ENCODE measurements around the gene KCNG2.

KCNG2 gene

GRCh38 chr18:79781331-79781941, 16.3 kb upstream of the KCNG2 start:
- no peaks in the 10 kb centered on the region for H4K20me1 ChIP-seq (ENCODE audit: insufficient read depth, low read length)
- no peak overlapping the region for H3K9ac ChIP-seq (ENCODE audit: low read length)
- H3K9me2 ChIP-seq (ENCODE audit: low read depth, low read length): no peaks in the 10 kb centered on the region
- peaks cover 6% of the 10 kb centered on the region; the same call in 1 of the 2 replicates for H3K27me3 ChIP-seq (ENCODE audit: insufficient read depth, low read length)
- peaks cover 15% of the 10 kb centered on the region for H3K4me1 ChIP-seq (ENCODE audit: insufficient read depth, low read length, severe bottlenecking)
- H3K4me2 ChIP-seq (ENCODE audit: low read length): no peak overlapping the region
- no peak overlapping the region for H2AFZ ChIP-seq (ENCODE audit: low read length)
- TF ChIP-seq EZH2 (IDR thresholded peaks at IDR 0.05; ENCODE audit: borderline replicate concordance, low read length): no peak
- no peak for TF ChIP-seq CTCF (IDR thresholded peaks at IDR 0.05; ENCODE audit: low read length)
- H3K79me2 ChIP-seq (ENCODE audit: insufficient read depth, low read length): no peaks in the 10 kb centered on the region
- H3K4me3 ChIP-seq (ENCODE audit: low read depth, low read length, poor library complexity, severe bottlenecking): no peak overlapping the region
- H3K36me3 ChIP-seq (ENCODE audit: insufficient read depth, low read length): no peaks in the 10 kb centered on the region
- no peaks in the 10 kb centered on the region for H3F3A ChIP-seq (ENCODE audit: insufficient read depth, low read length)
- no peak overlapping the region for H3K27ac ChIP-seq (ENCODE audit: low read depth, low read length, poor library complexity, severe bottlenecking)
- H3K9me3 ChIP-seq (ENCODE audit: low read length): no peaks in the 10 kb centered on the region

DNA sequence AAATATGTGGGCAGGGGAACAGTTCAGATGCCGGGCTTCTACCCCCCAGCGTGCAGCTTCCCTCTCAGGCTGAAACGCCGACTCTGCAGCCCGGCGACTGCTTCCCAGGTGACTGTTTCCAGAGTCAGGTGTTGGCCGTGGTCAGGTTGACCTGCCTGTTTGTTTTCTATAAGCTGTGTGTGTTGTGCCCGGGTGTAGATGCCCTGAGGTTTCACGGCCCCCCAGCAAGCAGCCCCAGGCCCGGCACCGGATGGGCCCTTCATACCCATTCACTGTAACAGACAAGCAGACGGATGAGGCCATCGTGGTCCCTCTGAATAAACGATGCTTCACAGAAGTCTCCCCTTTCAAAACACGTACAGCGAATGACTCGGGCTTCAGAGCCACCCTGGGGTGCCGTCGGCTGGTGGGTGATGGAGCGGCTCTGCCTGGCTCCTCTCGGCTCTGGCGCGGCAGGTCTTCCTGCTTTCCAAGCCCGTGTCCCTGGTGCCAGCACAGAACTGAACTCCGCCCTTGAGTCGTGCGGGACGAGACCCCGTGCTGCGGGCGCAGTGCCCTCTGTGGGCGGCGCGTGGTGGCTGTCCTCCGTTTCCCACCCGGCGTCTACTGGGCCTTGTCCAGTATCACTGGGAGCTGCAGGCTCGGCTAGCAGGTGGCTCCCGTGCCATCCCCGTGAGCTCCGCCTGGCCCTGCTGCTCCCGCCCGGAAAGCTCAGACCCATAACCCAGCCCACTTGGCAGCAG, 15.0 kb upstream of the KCNG2 start:
- no peaks in the 10 kb centered on the region for H3K79me2 ChIP-seq (ENCODE audit: insufficient read depth, low read length)
- no peaks in the 10 kb centered on the region for H4K20me1 ChIP-seq (ENCODE audit: insufficient read depth, low read length)
- no peaks in the 10 kb centered on the region for H3K9me3 ChIP-seq (ENCODE audit: low read length)
- no peaks in the 10 kb centered on the region for H3K9me2 ChIP-seq (ENCODE audit: low read depth, low read length)
- H2AFZ ChIP-seq (ENCODE audit: low read length): no peak overlapping the region
- H3K4me1 ChIP-seq (ENCODE audit: insufficient read depth, low read length, severe bottlenecking): peaks cover 15% of the 10 kb centered on the region
- no peaks in the 10 kb centered on the region for H3K36me3 ChIP-seq (ENCODE audit: insufficient read depth, low read length)
- H3K4me2 ChIP-seq (ENCODE audit: low read length): no peak overlapping the region
- TF ChIP-seq CTCF (IDR thresholded peaks at IDR 0.05; ENCODE audit: low read length) (no peak), EZH2 (IDR thresholded peaks at IDR 0.05; ENCODE audit: borderline replicate concordance, low read length) (no peak)
- peaks cover 12% of the 10 kb centered on the region; the same call in 1 of the 2 replicates for H3K27me3 ChIP-seq (ENCODE audit: insufficient read depth, low read length)
- H3K9ac ChIP-seq (ENCODE audit: low read length): no peak overlapping the region
- H3K4me3 ChIP-seq (ENCODE audit: low read depth, low read length, poor library complexity, severe bottlenecking): no peak overlapping the region
- no peak overlapping the region for H3K27ac ChIP-seq (ENCODE audit: low read depth, low read length, poor library complexity, severe bottlenecking)
- H3F3A ChIP-seq (ENCODE audit: insufficient read depth, low read length): no peaks in the 10 kb centered on the region

DNA sequence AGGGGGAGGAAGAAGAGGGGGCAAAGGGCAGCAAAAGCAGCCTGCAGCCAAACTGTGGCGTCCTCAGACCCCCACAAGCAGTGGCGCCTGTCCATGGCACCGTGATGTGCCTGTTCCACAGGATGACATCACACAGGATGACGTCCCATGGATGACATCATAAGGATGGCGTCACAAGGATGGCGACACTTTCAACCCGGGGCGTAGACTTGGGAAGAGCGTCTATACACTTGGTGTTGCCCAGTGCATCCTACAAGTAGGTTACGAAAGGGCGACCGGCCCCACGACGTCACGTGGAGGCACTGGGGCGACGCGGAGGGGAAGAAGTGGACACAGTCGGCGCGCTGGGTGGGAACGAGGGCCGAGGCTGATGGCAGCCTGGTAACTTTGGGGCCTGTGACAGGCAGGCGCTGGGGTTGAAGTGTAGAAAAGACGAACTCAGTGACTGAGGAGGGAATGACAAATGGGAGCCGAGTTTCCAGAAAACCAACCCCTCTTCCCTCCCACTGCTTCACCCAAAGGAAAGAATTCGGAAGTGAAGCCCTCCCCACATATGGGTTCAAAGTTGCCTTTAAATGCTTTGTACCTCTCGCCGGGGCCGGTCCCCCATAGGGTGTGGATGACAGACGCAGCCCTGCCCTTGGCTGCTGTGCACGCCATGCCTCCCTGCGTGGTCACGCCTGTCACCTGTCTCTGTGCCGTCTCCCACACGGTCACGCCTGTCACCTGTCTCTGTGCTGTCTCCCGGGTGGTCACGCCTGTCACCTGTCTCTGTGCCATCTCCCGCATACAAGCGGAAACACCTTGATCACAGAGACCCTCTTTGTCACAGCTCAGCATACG, 13.4 kb upstream of the KCNG2 start:
- TF ChIP-seq EZH2 (IDR thresholded peaks at IDR 0.05; ENCODE audit: borderline replicate concordance, low read length) (no peak), CTCF (IDR thresholded peaks at IDR 0.05; ENCODE audit: low read length) (no peak)
- peaks cover 15% of the 10 kb centered on the region for H3K4me1 ChIP-seq (ENCODE audit: insufficient read depth, low read length, severe bottlenecking)
- H3K9me3 ChIP-seq (ENCODE audit: low read length): no peaks in the 10 kb centered on the region
- no peaks in the 10 kb centered on the region for H3F3A ChIP-seq (ENCODE audit: insufficient read depth, low read length)
- H3K27me3 ChIP-seq (ENCODE audit: insufficient read depth, low read length): peaks cover 12% of the 10 kb centered on the region; the same call in 1 of the 2 replicates
- H4K20me1 ChIP-seq (ENCODE audit: insufficient read depth, low read length): no peaks in the 10 kb centered on the region
- peak overlapping the region; percentile 21 for H3K4me3 ChIP-seq (ENCODE audit: low read depth, low read length, poor library complexity, severe bottlenecking)
- no peak overlapping the region for H2AFZ ChIP-seq (ENCODE audit: low read length)
- no peaks in the 10 kb centered on the region for H3K9me2 ChIP-seq (ENCODE audit: low read depth, low read length)
- no peaks in the 10 kb centered on the region for H3K36me3 ChIP-seq (ENCODE audit: insufficient read depth, low read length)
- H3K9ac ChIP-seq (ENCODE audit: low read length): no peak overlapping the region
- H3K4me2 ChIP-seq (ENCODE audit: low read length): peak overlapping the region; percentile 15; the same call in 1 of the 2 replicates
- no peak overlapping the region for H3K27ac ChIP-seq (ENCODE audit: low read depth, low read length, poor library complexity, severe bottlenecking)
- H3K79me2 ChIP-seq (ENCODE audit: insufficient read depth, low read length): no peaks in the 10 kb centered on the region
